ENCODE measurements around the gene FAM177A1. TPM values are rescaled to one million over a fixed set of nuclear protein-coding genes. Genes with fewer than 3 reads are reported as not detected.

Gene FAM177A1
- total RNA-seq, 4 donors from 2014 or later = 42.4 to 70.0 (median 60.1) TPM

GRCh38 chr14:35046751-35047536, 872 bp downstream of the FAM177A1 start:
- H3K9me3 ChIP-seq = no peaks in the 10 kb centered on the region
- peaks cover 0 to 48% (median 7%) of the 10 kb centered on the region in 3 donors for H3K4me1 ChIP-seq
- WGBS, 2 donors (ENCODE audit: low coverage in 1 of 2) = 28 to 45% methylated on average over 12 to 14 of the region's 23 CpGs
- H3K27me3 ChIP-seq = no peaks in the 10 kb centered on the region
- H3K4me3 ChIP-seq = peak overlapping the region; percentile 72 to 93
- peak; percentile 16 for ATAC-seq
- H3K27ac ChIP-seq = peak overlapping the region; percentile 94 to 99 (median 97)
- peaks cover 0 to 11% of the 10 kb centered on the region in 2 donors for H3K36me3 ChIP-seq
- no peak for TF ChIP-seq POLR2A (IDR thresholded peaks at IDR 0.05)
- no peak for TF ChIP-seq EP300 (IDR thresholded peaks at IDR 0.05)
- TF ChIP-seq POLR2AphosphoS5 (IDR thresholded peaks at IDR 0.05) = no peak
- no peak for TF ChIP-seq CTCF (IDR thresholded peaks at IDR 0.05)

DNA sequence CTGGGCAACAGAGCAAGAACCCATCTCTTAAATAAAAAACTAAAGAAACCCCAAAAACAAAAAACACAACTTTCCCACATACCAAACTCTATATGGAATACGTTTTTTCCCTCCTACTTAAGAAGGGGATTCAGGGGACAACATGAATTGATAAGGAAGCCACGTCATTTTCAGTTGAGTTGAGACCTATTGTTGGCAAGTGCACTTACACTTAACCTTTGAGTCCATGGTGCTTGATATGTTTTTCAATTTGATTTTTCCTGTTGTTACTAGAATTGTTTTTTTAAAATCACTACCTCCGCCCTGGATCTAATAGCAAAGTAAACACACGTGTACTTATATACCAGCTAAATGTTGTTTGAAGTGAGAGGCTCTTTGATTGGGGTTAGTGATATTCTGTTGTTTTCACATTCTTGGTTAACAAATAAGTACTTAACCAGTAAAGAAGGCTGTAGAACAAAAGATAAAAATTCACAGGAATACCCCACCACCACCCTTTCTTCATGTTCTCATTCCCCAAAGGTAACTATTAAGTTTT, 2.0 kb downstream of the FAM177A1 start:
- 77 to 85% methylated on average over 4 of the region's 4 CpGs for WGBS, 2 donors (ENCODE audit: low coverage in 1 of 2)
- H3K4me1 ChIP-seq = peaks cover 0 to 48% (median 7%) of the 10 kb centered on the region in 3 donors
- ATAC-seq = no peak
- H3K27ac ChIP-seq = no peak overlapping the region
- no peaks in the 10 kb centered on the region for H3K27me3 ChIP-seq
- H3K4me3 ChIP-seq = no peak overlapping the region
- H3K36me3 ChIP-seq = peaks cover 0 to 22% of the 10 kb centered on the region in 2 donors
- no peak for TF ChIP-seq EP300 (IDR thresholded peaks at IDR 0.05)
- TF ChIP-seq CTCF (IDR thresholded peaks at IDR 0.05) = no peak
- TF ChIP-seq POLR2A (IDR thresholded peaks at IDR 0.05) = no peak
- TF ChIP-seq POLR2AphosphoS5 (IDR thresholded peaks at IDR 0.05) = no peak
- no peaks in the 10 kb centered on the region for H3K9me3 ChIP-seq

GRCh38 chr14:35050652-35051051, 4.6 kb downstream of the FAM177A1 start:
- Histone ChIP-seq H3K36me3 (peaks cover 0 to 48% of the 10 kb centered on the region in 2 donors), H3K9me3 (no peaks in the 10 kb centered on the region), H3K4me3 (no peak overlapping the region), H3K4me1 (peaks cover 0 to 44% (median 7%) of the 10 kb centered on the region in 3 donors), H3K27ac (peak overlapping the region in 3 of 4 donors; percentile 2 to 59 (median 38)), H3K27me3 (no peaks in the 10 kb centered on the region)
- no peak for ATAC-seq
- WGBS, 2 donors (ENCODE audit: low coverage in 1 of 2) = 0% methylated on average over 1 of the region's 1 CpG; no CpG with 5 or more reads in 1 of the 2 donors
- TF ChIP-seq EP300 (IDR thresholded peaks at IDR 0.05) (no peak), POLR2A (IDR thresholded peaks at IDR 0.05) (no peak), CTCF (IDR thresholded peaks at IDR 0.05) (no peak), POLR2AphosphoS5 (IDR thresholded peaks at IDR 0.05) (no peak)

GRCh38 chr14:35051796-35052195, 5.7 kb downstream of the FAM177A1 start:
- H3K9me3 ChIP-seq = no peaks in the 10 kb centered on the region
- peak overlapping the region in 1 of 4 donors; percentile 59 for H3K27ac ChIP-seq
- TF ChIP-seq POLR2AphosphoS5 (IDR thresholded peaks at IDR 0.05) = no peak
- no peak for TF ChIP-seq CTCF (IDR thresholded peaks at IDR 0.05)
- no peak for TF ChIP-seq EP300 (IDR thresholded peaks at IDR 0.05)
- no peak for TF ChIP-seq POLR2A (IDR thresholded peaks at IDR 0.05)
- H3K27me3 ChIP-seq = no peaks in the 10 kb centered on the region
- no peak overlapping the region for H3K4me3 ChIP-seq
- ATAC-seq = no peak
- peaks cover 0 to 43% (median 7%) of the 10 kb centered on the region in 3 donors for H3K4me1 ChIP-seq
- WGBS, 2 donors (ENCODE audit: low coverage in 1 of 2) = 80 to 95% methylated on average over 1 of the region's 1 CpG
- peaks cover 0 to 59% of the 10 kb centered on the region in 2 donors for H3K36me3 ChIP-seq
